HCT116 (cell line): Measurements from ENCODE around the gene SAG. TPM values are rescaled to one million over a fixed set of nuclear protein-coding genes. Genes with fewer than 3 reads are reported as not detected.

Source experiments
- ATAC-seq: fragments of 200-7000 bp; cut with Tn5 transposase; 2 replicates; pipeline ENCODE4 v1.9.1; 2020; ENCODE audit warnings: mild to moderate bottlenecking, moderate library complexity
- BruUV-seq: library from RNA; stranded (reverse); fragments of 400-500 nt; replicated peaks from 2 replicates; lab custom pipeline; 2021; lab: Mats Ljungman, UMichigan
- CTCF ChIA-PET: fragments of 300-600 bp; sonication (Branson Sonifier 250); formaldehyde crosslinking; loops from one replicate; lab custom pipeline; 2021; ENCODE audit warnings: antibody characterized with exemption; lab: Charles Lee
- POLR2A ChIA-PET: fragments of 300-600, 350-600 bp; sonication (Branson Sonifier 250); formaldehyde crosslinking; loops from one replicate; lab custom pipeline; 2021; ENCODE audit warnings: antibody characterized with exemption; lab: Charles Lee
- RAD21 ChIA-PET, 2 experiments: fragments of 300-600 bp; sonication (Branson Sonifier 250); formaldehyde crosslinking; loops; one replicate each; lab custom pipeline; 2023; ENCODE audit warnings: low total read pairs in 2 of 2; ENCODE audit not compliant: uncharacterized antibody in 2 of 2, unreplicated experiment in 2 of 2, low non-redundant PET in 1 of 2; lab: Charles Lee
- DNase-seq: peaks from one replicate; pipeline ENCODE4 v3.0.0-alpha.2; 2010; ENCODE audit warnings: low read depth, low spot score
- H2AFZ ChIP-seq: fragments of 200-600 bp; shearing (Covaris generic), sonication (generic); 2 replicates; pipeline ENCODE4 v1.6.1; 2017; ENCODE audit warnings: low read depth, mixed run types, mixed read lengths, antibody characterized with exemption, low read length; ENCODE audit not compliant: poor library complexity, severe bottlenecking
- H3K27ac ChIP-seq: 2 replicates; pipeline ENCODE4 v1.5.1; 2012; ENCODE audit warnings: low read depth, low read length
- H3K27me3 ChIP-seq: fragments of 200-600 bp; sonication (generic); 2 replicates; pipeline ENCODE4 v1.6.1; 2016; ENCODE audit warnings: mixed run types, low read length, mixed read lengths; ENCODE audit not compliant: insufficient read depth
- H3K36me3 ChIP-seq, 2 experiments: fragments of 200-500 bp in 1 of 2; fragments of 200-600 bp in 1 of 2; sonication (Bioruptor generic) in 1 of 2; sonication (generic) in 1 of 2; 2 replicates each; pipeline versions ENCODE4 v1.5.1 to v1.6.1; 2014 to 2016; ENCODE audit warnings: low read length in 2 of 2, inconsistent platforms in 1 of 2, mixed read lengths in 1 of 2, mixed run types in 1 of 2; ENCODE audit not compliant: insufficient read depth in 2 of 2, control insufficient read depth in 1 of 2
- H3K4me1 ChIP-seq, 2 experiments: fragments of 200-600 bp in 1 of 2; sonication (generic) in 1 of 2; 2 replicates each; pipeline versions ENCODE4 v1.5.1 to v1.6.1; 2012 to 2017; ENCODE audit warnings: low read length in 2 of 2, inconsistent platforms in 1 of 2, mild to moderate bottlenecking in 1 of 2, mixed read lengths in 1 of 2, mixed run types in 1 of 2, moderate library complexity in 1 of 2; ENCODE audit not compliant: insufficient read depth in 2 of 2, control insufficient read depth in 1 of 2
- H3K4me2 ChIP-seq: fragments of 200-600 bp; sonication (generic); 2 replicates; pipeline ENCODE4 v1.6.1; 2017; ENCODE audit warnings: mixed run types, low read length, mixed read lengths
- H3K4me3 ChIP-seq, 2 experiments: fragments of 200-600 bp in 1 of 2; sonication (generic) in 1 of 2; replicated peaks in 1 of 2; 2 replicates each; pipeline ENCODE4 v1.5.1; 2011 to 2016; ENCODE audit warnings: low read length in 2 of 2, control low read depth in 1 of 2, low read depth in 1 of 2, mild to moderate bottlenecking in 1 of 2, mixed read lengths in 1 of 2, mixed run types in 1 of 2
- H3K79me2 ChIP-seq: fragments of 200-600 bp; sonication (generic); 2 replicates; pipeline ENCODE4 v1.6.1; 2017; ENCODE audit warnings: mild to moderate bottlenecking, mixed run types, low read length, moderate library complexity, mixed read lengths; ENCODE audit not compliant: insufficient read depth
- H3K9ac ChIP-seq: fragments of 200-600 bp; sonication (generic); 2 replicates; pipeline ENCODE4 v1.6.1; 2016; ENCODE audit warnings: low read length, mixed read lengths
- H3K9me2 ChIP-seq: fragments of 200-600 bp; sonication (generic), shearing (Covaris generic); 2 replicates; pipeline ENCODE4 v1.6.1; 2017; ENCODE audit warnings: mixed run types, mild to moderate bottlenecking, moderate library complexity; ENCODE audit not compliant: insufficient read depth
- H3K9me3 ChIP-seq, 2 experiments: fragments of 200-500 bp in 1 of 2; fragments of 200-600 bp in 1 of 2; sonication (Bioruptor generic) in 1 of 2; sonication (generic) in 1 of 2; 2 replicates each; pipeline ENCODE4 v1.6.1; 2014 to 2017; ENCODE audit warnings: low read length in 2 of 2, mixed read lengths in 2 of 2, inconsistent platforms in 1 of 2, low read depth in 1 of 2, mild to moderate bottlenecking in 1 of 2, mixed run types in 1 of 2, moderate library complexity in 1 of 2; ENCODE audit not compliant: control insufficient read depth in 1 of 2, insufficient read depth in 1 of 2
- H4K20me1 ChIP-seq: fragments of 200-600 bp; sonication (generic), shearing (Covaris generic); 2 replicates; pipeline ENCODE4 v1.6.1; 2017; ENCODE audit warnings: mixed run types, mild to moderate bottlenecking, moderate library complexity; ENCODE audit not compliant: insufficient read depth
- CBX3 ChIP-seq: IDR thresholded peaks from 2 replicates; pipeline ENCODE4 v1.6.1; 2012; ENCODE audit warnings: low read depth
- EGR1 ChIP-seq: IDR thresholded peaks from 2 replicates; pipeline ENCODE4 v1.6.1; 2012; ENCODE audit warnings: low read depth
- ELF1 ChIP-seq: IDR thresholded peaks from 2 replicates; pipeline ENCODE4 v1.6.1; 2012; ENCODE audit warnings: low read depth, borderline replicate concordance
- EZH2 ChIP-seq: fragments of 200-600 bp; sonication (generic); IDR thresholded peaks from 2 replicates; pipeline ENCODE4 v1.6.1; 2017; ENCODE audit warnings: antibody characterized with exemption, mixed run types
- FOSL1 ChIP-seq: IDR thresholded peaks from 2 replicates; pipeline ENCODE4 v1.6.1; 2012; ENCODE audit warnings: low read depth
- JUND ChIP-seq: IDR thresholded peaks from 2 replicates; pipeline ENCODE4 v1.6.1; 2012
- POLR2A ChIP-seq: IDR thresholded peaks from 2 replicates; pipeline ENCODE4 v1.7.0; 2011; ENCODE audit warnings: borderline replicate concordance; ENCODE audit not compliant: insufficient read depth, insufficient read length; ENCODE audit errors: extremely low read depth
- POLR2AphosphoS5 ChIP-seq: IDR thresholded peaks from 2 replicates; pipeline ENCODE4 v1.6.1; 2011; ENCODE audit warnings: mild to moderate bottlenecking, low read depth, low read length, moderate library complexity
- RAD21 ChIP-seq: IDR thresholded peaks from 2 replicates; pipeline ENCODE4 v1.6.1; 2012; ENCODE audit warnings: low read depth, mild to moderate bottlenecking
- SIN3A ChIP-seq: IDR thresholded peaks from 2 replicates; pipeline ENCODE4 v1.6.1; 2012; ENCODE audit warnings: low read depth
- SP1 ChIP-seq: IDR thresholded peaks from 2 replicates; pipeline ENCODE4 v1.6.1; 2012; ENCODE audit warnings: low read depth
- SRF ChIP-seq: IDR thresholded peaks from 2 replicates; pipeline ENCODE4 v1.6.1; 2012; ENCODE audit warnings: low read depth
- ZNF274 ChIP-seq: fragments of 200-500 bp; sonication (Bioruptor generic); IDR thresholded peaks from 2 replicates; pipeline ENCODE4 v1.6.1; 2014; ENCODE audit warnings: mild to moderate bottlenecking, low read depth, low read length, inconsistent platforms
- intact Hi-C: fragments of 100-400 bp; cut with micrococcal nuclease; formaldehyde crosslinking; loops from 2 replicates; pipeline ENCODE4 v1.10.0; 2022
- total RNA-seq: library from RNA; stranded (reverse); gene quantifications from one replicate; pipeline ENCODE4 v1.2.1, GENCODE V29; 2021; ENCODE audit not compliant: unreplicated experiment
- TF ChIP-seq, protein P1 (sequence below): IDR thresholded peaks from 2 replicates; pipeline ENCODE4 v1.6.1; 2011; ENCODE audit warnings: mild to moderate bottlenecking, low read length, moderate library complexity; ENCODE audit not compliant: insufficient replicate concordance; ENCODE audit errors: extremely low read depth
- TF ChIP-seq, protein P2 (sequence below), 3 experiments: fragments of 200-600 bp in 1 of 3; sonication (generic) in 1 of 3; IDR thresholded peaks in 2 of 3; conservative IDR thresholded peaks in 1 of 3; 2 replicates each; pipeline ENCODE4 v1.5.1; 2012 to 2017; ENCODE audit warnings: low read depth in 2 of 3, low read length in 2 of 3, antibody characterized with exemption in 1 of 3, borderline replicate concordance in 1 of 3, control low read depth in 1 of 3, mild to moderate bottlenecking in 1 of 3, mixed read lengths in 1 of 3, mixed run types in 1 of 3, moderate library complexity in 1 of 3; ENCODE audit not compliant: insufficient read depth in 1 of 3
- TF ChIP-seq, protein P3 (sequence below): IDR thresholded peaks from 2 replicates; pipeline ENCODE4 v1.6.1; 2012
- TF ChIP-seq, protein P4 (sequence below): IDR thresholded peaks from 2 replicates; pipeline ENCODE4 v1.6.1; 2012; ENCODE audit warnings: low read depth

The SAG gene
- total RNA-seq, 1 experiment from 2014 or later, result not detected

DNA sequence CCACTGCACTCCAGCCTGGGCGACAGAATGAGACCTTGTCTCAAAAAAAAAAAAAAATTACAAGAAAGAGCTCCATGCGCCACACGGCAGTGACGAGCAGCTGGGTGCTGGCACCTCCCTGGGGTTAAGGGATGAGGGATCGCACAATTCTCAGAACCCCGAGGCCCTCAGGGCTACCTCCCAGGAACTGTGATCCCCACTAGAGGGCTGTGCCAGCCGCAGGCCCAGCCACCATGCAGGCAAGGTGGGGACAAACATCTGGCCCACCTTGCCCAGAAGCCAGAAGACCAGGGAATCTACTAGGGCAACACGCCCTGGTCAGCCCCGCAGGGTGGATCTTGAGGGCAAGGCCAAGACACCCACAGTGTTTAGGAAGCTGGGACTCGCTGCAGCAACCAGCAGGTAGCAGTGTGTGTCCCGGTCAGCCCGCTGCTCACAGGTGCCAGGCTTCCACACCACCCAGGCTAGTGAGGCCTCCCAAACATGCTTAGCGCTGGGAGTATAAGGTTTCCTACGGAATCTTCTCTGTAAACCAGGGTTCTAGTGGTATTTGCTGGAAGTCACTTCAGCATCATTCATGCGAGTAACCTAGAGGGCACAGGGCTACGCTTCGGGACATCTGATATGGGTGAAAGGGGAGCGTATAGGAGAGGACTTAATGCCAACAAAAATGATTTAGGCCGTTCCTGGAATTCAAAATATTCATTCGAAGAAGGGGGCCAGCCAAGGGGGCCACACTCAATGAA is 6.7 kb downstream of the SAG start (continued):
- TF ChIP-seq, protein P1, sequence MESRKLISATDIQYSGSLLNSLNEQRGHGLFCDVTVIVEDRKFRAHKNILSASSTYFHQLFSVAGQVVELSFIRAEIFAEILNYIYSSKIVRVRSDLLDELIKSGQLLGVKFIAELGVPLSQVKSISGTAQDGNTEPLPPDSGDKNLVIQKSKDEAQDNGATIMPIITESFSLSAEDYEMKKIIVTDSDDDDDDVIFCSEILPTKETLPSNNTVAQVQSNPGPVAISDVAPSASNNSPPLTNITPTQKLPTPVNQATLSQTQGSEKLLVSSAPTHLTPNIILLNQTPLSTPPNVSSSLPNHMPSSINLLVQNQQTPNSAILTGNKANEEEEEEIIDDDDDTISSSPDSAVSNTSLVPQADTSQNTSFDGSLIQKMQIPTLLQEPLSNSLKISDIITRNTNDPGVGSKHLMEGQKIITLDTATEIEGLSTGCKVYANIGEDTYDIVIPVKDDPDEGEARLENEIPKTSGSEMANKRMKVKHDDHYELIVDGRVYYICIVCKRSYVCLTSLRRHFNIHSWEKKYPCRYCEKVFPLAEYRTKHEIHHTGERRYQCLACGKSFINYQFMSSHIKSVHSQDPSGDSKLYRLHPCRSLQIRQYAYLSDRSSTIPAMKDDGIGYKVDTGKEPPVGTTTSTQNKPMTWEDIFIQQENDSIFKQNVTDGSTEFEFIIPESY, result no peak
- no peak for TF ChIP-seq POLR2AphosphoS5
- TF ChIP-seq SP1, result no peak
- no peak for TF ChIP-seq SIN3A
- no peak for TF ChIP-seq ZNF274
- no peak for TF ChIP-seq JUND
- TF ChIP-seq, all 23 proteins: peak for 0

DNA sequence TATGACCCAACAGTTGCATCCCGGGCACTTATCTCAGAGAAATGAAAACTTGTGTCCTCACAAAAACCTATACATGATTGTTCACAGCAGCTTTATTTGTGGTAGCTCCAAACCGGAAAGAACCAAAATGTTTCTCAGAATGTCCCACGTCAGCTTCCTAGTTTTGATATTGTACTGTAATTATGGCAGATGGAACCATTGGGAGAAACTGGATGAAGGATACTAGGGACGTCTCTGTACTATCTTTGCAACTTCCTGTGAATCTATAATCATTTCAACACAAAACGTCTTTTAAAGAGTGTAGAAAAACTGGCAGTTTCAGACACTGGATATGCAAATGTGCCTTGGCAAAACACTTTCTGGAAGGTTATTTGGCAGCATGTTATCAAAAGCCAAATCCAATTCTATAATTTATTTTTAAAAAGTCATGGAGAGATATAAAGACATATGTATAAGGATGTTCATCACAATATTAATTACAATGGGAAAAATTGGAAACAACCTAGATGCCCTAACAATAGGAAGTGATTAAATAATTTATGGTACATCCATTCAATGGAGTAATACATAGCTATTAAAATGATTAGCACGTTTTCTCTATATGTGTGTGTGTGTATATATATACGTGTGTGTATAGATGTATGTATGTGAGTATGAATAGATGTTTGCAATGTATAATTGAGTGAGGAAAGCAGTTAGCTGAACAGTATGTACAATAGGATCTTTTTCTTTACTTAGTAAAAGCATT is 9.8 kb downstream of the SAG start:
- no peaks in the 10 kb centered on the region for H3K9me3 ChIP-seq
- intact Hi-C loops, result no loop called here
- ChIA-PET CTCF (no interaction called here), POLR2A (no interaction called here), RAD21 (no interaction called here)
- no peaks in the 10 kb centered on the region for H3K36me3 ChIP-seq
- ATAC-seq, result no peak
- no peaks in the 10 kb centered on the region for H3K4me1 ChIP-seq
- no peak for DNase-seq
- BruUV-seq, result no TSS peak
- H3K4me2 ChIP-seq, result no peak overlapping the region
- H3K27ac ChIP-seq, result no peak overlapping the region
- no peak overlapping the region for H2AFZ ChIP-seq
- H3K9me2 ChIP-seq, result no peaks in the 10 kb centered on the region
- no peaks in the 10 kb centered on the region for H3K79me2 ChIP-seq
- no peaks in the 10 kb centered on the region for H3K27me3 ChIP-seq
- no peak overlapping the region for H3K9ac ChIP-seq
- no peaks in the 10 kb centered on the region for H4K20me1 ChIP-seq
- no peak overlapping the region for H3K4me3 ChIP-seq
- TF ChIP-seq SRF (no peak), SIN3A (no peak), EZH2 (no peak), JUND (no peak), SP1 (no peak), FOSL1 (no peak), RAD21 (no peak), CBX3 (no peak), ZNF274 (no peak), ELF1 (no peak), EGR1 (no peak), POLR2A (no peak)
- TF ChIP-seq, protein P2, sequence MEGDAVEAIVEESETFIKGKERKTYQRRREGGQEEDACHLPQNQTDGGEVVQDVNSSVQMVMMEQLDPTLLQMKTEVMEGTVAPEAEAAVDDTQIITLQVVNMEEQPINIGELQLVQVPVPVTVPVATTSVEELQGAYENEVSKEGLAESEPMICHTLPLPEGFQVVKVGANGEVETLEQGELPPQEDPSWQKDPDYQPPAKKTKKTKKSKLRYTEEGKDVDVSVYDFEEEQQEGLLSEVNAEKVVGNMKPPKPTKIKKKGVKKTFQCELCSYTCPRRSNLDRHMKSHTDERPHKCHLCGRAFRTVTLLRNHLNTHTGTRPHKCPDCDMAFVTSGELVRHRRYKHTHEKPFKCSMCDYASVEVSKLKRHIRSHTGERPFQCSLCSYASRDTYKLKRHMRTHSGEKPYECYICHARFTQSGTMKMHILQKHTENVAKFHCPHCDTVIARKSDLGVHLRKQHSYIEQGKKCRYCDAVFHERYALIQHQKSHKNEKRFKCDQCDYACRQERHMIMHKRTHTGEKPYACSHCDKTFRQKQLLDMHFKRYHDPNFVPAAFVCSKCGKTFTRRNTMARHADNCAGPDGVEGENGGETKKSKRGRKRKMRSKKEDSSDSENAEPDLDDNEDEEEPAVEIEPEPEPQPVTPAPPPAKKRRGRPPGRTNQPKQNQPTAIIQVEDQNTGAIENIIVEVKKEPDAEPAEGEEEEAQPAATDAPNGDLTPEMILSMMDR (IDR thresholded peaks at IDR 0.05 in 2 of 3, conservative IDR thresholded peaks at IDR 0.05 in 1 of 3; ENCODE audit: borderline replicate concordance in 1 of 3, insufficient read depth in 1 of 3, low read depth in 2 of 3, low read length in 2 of 3), result no peak
- TF ChIP-seq, protein P3, sequence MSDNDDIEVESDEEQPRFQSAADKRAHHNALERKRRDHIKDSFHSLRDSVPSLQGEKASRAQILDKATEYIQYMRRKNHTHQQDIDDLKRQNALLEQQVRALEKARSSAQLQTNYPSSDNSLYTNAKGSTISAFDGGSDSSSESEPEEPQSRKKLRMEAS, result no peak
- TF ChIP-seq, protein P4, sequence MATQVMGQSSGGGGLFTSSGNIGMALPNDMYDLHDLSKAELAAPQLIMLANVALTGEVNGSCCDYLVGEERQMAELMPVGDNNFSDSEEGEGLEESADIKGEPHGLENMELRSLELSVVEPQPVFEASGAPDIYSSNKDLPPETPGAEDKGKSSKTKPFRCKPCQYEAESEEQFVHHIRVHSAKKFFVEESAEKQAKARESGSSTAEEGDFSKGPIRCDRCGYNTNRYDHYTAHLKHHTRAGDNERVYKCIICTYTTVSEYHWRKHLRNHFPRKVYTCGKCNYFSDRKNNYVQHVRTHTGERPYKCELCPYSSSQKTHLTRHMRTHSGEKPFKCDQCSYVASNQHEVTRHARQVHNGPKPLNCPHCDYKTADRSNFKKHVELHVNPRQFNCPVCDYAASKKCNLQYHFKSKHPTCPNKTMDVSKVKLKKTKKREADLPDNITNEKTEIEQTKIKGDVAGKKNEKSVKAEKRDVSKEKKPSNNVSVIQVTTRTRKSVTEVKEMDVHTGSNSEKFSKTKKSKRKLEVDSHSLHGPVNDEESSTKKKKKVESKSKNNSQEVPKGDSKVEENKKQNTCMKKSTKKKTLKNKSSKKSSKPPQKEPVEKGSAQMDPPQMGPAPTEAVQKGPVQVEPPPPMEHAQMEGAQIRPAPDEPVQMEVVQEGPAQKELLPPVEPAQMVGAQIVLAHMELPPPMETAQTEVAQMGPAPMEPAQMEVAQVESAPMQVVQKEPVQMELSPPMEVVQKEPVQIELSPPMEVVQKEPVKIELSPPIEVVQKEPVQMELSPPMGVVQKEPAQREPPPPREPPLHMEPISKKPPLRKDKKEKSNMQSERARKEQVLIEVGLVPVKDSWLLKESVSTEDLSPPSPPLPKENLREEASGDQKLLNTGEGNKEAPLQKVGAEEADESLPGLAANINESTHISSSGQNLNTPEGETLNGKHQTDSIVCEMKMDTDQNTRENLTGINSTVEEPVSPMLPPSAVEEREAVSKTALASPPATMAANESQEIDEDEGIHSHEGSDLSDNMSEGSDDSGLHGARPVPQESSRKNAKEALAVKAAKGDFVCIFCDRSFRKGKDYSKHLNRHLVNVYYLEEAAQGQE, result no peak
